Kidney capillary endothelial cell (primary cell): ENCODE measurements around the gene HPN.
"Not testable (repeated sequence)": the region's sequence is repeated elsewhere in the genome, so short reads cannot be mapped to it uniquely, and the experiment has no call there.

Experiments used
- DNase-seq: peaks from one replicate; pipeline ENCODE4 v3.0.0-alpha.2; 2018; ENCODE audit warnings: low spot score

Gene HPN

DNA sequence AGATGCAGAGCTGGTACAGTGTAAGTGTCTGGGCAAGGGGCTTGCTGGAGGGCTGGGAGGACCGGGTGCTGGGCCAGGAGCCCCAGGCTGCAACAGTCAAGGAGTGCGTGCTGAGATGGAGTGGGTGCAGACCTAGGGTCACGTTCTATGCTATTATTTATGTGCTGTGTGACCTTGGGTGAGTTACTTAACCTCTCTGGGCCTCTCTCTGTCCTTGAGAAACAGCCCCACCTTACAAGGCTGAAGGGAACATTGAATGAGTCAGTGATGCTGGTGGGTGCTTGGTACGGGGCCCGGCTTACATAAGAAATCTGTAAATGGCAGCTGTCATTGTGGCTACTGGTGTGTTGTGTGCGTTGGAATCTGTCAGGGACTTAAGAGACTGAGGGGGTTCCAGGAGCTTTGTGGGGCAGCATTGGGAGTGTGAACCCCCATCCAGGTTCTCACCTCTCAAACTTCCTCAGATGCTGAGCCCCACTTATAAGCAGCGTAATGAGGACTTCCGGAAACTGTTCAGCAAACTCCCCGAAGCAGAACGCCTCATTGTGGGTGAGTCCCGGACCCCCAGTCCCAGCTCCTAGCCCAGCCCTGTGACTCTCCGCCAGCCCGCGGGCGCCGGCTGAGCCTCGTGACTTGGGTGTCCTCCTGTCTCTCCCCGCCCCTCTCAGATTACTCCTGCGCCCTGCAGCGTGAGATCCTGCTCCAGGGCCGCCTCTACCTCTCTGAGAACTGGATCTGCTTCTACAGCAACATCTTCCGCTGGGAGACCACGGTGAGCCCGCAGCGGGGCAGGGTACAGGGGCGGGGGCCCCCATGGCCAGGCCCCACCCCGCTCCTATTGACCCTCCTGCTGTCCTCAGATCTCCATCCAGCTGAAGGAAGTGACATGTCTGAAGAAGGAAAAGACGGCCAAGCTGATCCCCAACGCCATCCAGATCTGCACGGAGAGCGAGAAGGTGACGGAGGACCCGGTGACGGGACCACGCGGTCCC, 31.8 kb upstream of the HPN start:
- no peak for DNase-seq

DNA sequence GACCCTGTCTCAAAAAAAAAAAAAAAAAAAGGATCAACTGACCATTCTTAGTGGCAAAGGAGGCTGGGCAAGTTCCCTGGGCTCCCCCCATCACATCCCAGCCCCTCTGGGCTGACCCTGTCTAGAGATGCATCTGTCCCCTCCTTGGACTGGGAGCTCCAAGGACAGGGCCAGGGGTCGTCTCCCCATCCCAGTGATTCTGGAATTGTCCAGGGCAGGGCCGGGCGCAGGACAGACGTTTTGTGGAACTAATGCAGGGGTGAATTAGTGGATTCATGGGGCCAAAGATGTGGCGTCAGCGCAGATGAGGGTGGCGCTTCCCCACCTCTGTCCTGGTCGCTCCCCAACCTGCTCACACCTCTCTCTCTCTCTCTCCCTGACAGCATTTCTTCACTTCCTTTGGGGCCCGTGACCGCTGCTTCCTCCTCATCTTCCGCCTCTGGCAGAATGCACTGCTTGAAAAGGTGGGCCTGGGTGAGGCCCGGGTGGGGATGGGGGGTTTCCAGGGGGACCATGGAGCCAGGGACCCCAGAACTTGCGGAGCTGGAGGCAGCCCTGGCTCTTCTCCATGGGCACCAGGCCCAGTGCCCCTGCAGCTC, 30.3 kb upstream of the HPN start:
- DNase-seq = no peak

DNA sequence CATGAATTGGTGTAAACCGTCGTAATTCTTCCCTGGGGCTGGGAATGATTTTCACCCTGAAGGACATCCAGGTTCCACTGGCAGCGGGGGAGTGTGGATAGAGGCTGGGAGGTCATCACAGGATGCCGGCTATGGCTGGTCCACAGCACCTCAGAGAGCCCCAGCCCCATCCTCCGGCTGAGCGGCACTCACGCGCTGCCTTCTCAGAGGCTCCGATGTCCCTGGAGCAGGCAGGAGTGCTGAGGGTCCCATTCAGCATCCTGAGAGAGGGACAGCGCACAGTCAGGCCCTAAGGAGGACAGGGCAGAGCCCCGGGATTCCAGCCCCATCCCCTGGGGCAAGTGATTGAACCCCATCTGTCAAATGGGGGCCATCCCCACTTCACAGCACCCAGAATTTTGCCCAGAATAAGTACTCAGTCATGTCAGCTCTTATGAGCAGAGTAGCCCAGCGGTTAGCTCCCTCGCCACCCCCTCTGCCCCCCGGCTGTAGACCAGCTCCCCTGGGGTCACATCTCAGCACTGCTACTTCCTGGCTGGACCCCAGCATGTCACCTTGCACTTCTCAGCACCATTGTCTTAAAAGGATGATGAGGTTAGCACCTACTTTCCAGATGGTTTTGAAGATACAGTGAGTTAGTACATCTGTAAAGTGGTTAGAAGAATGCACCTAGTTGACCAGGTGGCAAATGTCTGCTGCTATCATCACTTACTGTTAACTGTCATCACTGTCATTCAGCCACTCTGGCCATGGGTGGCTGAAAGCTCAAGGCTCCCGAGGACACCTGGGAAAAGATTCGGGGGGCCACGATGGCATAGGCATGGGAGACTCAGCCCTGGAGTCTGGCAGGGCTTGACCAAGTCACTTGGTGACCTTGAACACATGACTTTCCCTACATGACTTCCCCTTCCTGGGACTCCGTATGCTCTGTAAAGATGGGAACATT, 29.5 kb upstream of the HPN start:
- DNase-seq = no peak

DNA sequence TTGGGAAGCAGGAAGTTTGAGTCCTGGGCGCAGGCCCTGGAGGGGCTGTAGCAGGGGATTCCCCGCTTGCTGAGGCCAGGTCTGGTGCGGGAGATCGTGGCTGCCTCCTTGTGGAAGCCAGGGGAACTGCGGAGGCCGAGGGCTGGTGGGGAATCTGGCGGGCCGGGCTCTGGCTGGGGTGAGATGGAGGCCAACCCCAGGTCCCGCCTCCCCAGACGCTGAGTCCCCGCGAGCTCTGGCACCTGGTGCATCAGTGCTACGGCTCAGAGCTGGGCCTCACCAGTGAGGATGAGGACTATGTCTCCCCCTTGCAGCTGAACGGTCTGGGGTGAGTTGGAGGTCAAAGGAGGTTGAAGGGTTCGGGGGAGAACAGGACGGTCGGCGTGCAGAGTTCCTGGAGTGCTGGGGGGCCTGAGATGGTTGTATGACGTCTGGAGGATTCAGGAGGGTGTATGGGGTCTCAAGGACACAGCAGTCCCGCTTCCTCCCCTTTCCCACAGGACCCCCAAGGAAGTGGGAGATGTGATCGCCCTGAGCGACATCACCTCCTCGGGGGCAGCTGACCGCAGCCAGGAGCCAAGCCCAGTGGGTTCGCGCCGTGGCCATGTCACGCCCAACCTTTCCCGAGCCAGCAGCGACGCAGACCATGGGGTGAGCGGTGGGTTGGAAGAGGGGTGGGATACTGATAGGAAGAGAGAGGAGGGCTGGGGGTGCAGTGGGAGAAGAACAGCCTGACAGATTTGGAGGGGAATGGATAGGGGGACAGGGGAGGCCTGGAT, 28.3 kb upstream of the HPN start:
- DNase-seq = peak; percentile 56

DNA sequence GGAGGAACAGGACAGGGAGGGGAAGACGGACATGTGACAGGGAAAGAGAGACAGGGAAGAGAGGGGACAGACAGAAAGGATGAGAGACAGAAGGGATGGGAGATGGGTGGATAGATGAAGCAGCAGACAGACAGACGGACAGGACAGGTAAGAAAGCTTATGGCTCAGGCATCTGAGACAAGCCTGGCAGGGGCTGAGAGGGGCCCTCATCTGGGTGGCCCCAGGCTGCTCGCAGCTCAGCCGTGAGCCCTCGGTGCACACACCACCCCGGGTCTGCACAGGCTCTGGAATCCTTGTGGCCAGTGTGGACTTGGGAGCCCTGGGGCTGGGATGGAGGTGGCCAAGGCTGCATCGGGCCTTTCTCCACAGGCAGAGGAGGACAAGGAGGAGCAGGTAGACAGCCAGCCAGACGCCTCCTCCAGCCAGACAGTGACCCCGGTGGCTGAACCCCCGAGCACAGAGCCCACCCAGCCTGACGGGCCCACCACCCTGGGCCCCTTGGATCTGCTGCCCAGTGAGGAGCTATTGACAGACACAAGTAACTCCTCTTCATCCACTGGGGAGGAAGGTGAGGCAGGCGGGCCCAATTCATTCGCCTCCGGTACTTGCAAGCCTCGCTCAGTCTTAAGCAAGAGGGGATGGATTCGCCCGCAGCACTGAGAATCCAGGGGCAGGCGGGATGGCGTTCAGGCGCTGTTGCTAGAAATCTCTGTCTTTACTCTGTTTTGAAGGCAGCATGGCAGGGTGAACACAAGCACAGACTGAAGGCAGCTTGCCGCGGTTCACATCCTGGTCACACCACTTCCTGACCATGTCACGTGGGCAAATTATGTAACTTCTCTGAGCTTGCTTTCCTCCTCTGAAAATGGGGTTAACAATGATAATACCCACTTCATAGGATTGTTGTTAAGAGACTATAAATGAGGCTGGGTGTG, 27.4 kb upstream of the HPN start:
- DNase-seq = no peak

DNA sequence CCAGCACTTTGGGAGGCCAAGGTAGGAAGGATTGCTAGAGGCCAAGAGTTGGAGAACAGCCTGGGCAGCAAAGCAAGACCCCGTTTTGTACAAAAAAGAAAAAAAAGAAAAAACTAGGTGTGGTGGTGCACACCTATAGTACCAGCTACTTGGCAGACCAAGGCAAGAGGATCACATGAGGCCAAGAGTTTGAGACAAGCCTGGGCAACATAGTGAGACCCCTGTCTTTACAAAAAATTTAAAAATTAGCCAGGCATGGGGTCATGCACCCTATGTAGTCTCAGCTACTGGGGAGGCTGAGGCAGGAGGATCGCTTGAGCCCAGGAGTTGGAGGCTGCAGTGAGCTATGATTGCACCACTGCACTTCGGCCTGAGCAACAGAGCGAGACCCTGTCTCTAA, 26.7 kb upstream of the HPN start:
- not testable (repeated sequence) for DNase-seq

DNA sequence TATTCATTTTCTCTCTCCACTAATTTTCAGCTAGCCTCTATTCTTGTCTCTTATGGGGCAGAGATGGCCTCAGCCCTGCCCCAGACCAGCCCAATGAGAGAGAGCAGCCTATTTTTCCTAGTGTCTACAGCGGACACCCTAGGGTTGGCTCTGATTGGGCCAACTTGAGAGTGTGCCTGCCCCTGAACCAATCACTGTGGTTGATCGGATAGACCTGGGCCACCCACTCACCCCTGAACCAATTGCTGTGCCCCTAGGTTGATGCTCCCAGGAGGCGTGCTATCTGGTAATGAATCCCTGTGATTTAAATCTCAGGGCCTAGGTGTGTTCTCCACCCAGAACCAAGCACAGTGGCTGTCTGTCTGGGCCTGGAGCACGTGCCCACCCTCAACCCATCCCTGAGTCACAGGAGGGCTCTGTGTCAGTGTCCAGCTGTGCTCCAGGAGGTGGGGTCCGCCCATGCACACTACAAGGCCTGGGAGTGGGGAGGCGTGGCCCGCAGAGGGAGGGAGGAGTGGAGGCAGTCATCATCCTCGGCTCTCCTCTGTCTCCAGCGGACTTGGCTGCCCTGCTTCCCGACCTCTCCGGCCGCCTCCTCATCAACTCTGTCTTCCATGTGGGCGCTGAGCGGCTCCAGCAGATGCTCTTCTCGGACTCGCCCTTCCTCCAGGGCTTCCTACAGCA, 26.1 kb upstream of the HPN start:
- no peak for DNase-seq

DNA sequence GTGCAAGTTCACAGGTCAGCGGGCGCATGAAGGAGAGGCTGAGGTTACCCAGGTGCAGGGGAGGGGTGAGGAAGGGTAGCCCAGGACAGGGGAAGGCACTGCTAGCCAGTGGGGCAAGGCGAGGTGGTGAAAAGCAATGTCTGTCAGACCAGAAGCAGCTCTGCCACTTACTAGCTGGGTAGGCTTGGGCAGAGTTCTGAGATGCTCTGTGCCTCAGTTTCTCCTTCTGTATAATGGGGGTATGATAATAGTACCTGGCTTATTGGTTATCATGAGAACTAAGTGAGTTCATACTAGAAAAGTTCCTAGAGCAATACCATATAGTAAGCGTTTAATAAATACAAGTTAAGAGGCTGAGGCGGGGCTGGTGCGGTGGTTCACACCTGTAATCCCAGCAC, 25.6 kb upstream of the HPN start:
- DNase-seq = no peak

DNA sequence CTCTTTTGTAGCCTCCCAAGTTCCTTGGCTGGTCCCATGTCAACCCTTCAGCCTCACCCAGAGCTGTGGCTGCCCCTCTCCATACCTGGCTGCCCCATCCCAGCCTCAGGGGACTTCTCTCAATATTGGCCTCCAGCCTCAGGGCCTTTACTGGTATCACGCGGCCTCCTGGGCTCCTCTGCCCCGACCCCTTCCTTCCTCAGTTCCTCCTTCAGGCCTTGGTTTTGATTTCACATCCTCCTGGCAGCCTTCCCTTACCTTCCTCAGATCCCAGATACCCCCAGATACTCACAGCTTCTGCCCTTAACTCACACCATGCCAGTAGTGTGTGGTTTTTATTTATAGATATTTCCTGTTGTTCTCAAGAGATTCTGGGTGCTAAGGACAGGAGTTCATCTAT, 24.0 kb upstream of the HPN start:
- DNase-seq = no peak

DNA sequence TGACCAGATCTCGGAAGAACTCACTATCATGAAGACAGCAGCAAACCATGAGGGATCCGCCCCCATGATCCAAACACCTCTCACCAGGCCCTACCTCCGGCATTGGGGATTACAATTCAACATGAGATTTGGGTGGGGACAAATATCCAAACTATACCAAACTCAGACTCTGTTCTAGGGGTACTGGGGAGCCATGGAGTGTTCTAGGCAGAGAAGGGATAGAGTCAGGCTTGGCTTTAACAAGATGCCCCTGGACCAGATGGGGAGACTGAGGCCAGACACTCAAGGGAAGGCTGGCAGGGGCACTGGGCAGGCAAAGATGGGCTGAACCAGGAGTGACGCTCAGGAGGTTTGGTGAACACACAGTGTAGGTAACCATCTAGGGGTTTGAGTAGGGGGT, 23.1 kb upstream of the HPN start:
- DNase-seq = no peak

DNA sequence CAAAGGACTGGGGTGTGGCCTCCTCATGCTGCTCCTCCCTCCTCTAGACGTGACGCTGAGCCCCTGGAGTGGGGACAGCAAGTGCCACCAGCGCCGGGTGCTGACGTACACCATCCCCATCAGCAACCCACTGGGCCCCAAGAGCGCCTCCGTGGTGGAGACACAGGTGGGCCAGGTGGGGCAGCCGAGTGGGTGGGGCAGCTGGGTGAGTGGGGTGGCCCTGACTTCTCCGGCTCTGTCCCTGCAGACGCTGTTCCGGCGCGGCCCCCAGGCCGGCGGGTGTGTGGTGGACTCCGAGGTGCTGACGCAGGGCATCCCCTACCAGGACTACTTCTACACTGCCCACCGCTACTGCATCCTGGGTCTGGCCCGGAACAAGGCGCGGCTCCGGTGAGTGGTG, 22.4 kb upstream of the HPN start:
- DNase-seq = no peak

DNA sequence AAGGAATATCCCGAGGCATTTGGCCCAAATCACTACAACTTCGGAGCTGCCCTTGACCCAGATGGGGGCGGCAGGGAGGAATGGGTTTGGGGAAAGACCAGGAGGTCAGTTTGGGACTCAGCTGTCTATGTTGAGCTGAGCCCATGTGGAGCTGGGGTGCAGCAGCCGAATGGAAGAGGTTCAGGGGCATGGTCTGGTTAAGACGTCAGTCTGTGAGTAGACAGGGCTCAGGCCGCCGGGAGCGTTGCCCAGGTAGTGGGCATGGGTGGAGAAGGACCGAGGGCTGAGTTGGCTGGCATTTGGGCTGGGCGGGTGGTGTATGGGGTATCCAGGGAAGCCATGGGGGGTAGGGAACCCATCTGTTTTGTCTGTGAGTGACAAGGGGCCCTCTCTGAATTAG, 20.5 kb upstream of the HPN start:
- DNase-seq = no peak

DNA sequence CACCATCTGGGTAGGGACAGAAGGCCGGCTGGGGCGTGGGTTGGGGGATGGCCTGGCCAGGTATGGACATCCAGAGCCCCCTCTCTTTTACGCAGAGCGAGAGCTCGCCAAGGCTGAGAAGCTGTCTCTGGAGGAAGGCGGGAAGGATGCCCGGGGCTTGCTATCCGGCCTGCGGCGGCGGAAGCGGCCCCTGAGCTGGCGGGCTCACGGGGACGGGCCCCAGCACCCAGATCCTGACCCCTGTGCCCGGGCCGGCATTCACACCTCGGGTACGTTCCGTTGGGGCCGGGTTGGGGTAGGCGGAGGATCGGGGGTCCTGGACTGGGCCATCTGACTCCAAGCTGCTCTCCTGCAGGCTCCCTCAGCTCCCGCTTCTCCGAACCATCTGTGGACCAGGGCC, 19.9 kb upstream of the HPN start:
- no peak for DNase-seq

DNA sequence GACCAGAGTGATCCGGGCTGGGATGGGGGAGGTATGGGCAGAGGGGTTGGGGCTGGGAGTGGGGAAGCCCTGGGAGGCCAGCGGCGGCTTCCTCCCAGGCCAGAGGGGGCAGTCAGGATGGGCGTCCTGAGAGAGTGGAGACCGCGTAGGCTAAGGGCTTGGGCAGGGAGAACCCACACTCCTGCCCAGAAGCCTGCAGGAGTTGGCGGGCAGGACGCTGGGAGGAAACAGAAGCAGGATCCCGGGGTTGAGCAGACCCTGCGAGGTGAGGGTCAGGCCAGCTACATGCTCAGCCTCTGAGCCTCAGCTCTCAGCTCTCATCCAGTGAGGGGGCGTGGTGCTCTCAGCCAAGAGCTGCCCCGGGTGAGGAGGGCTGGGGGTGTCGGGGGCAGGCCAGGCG, 19.1 kb upstream of the HPN start:
- no peak for DNase-seq

DNA sequence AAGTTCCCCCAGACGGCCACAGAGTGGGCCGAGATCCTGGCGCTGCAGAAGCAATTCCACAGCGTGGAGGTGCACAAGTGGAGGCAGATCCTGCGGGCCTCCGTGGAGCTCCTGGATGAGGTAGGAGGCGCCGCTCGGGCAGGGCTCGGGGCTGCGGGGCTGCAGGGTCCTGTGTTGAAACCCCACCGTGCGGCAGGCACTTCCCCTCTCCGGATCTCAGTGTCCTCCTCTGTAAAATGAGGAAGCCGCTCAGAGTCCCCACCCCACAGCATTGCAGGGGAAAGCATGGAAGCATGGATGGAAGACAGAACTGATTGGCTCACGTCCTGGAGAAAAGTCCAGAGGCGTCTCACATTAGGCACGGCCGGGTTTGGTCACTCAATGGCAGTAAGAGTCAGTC, 18.1 kb upstream of the HPN start:
- DNase-seq = no peak

DNA sequence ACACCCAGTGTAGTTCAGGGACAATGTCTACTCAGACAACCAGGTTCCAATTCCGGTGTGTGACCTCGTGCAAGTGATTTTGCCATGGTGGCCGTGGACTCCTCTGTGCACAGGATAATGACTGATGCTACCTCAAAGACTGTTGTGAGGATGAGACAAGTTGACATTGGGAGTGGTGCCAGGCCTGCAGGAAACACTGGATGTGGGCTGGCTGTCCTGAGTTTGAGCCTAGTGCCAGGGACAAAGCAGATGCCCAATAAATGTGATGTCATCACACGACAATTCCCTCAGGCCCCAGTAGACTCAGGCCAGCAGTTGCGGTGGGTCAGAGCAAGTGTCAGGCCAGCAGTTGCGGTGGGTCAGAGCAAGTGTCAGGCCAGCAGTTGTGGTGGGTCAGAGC, 17.4 kb upstream of the HPN start:
- no peak for DNase-seq

DNA sequence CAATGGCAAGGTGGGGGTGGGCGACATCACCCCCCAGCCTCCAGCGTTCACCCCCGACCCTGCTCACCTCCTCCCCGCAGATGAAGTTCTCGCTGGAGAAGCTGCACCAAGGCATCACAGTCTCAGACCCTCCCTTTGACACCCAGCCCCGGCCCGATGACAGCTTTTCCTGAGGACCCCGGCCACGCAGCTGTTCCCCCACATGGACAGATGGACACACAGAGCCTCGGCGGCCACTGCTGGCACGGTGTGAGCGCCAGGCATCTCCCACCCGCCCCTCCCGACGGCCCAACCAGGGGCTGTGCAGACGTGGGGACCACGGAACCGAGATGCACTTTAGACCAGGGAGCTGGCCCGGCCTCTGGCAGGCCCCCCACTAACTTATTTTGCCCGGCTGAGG, 15.6 kb upstream of the HPN start:
- no peak for DNase-seq

DNA sequence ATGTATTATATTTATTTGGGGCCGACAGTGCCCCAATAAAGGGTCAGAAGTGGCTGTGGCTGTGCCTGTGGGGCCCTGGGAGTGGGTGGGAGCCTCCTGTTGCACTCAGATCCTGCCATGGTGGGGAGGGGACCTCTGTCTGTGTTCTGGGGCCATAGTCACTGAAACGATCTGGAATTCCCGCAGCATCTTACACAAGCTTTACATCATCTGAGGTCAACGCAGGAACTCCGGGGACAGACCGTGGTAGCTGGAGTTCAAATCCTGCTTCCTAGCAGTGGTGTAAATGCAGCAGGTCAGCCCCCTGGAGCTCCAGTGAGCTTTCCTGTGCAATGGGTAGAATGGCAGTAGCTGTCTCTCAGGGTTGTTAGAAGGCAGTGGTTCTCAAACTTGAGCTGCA, 15.1 kb upstream of the HPN start:
- no peak for DNase-seq

DNA sequence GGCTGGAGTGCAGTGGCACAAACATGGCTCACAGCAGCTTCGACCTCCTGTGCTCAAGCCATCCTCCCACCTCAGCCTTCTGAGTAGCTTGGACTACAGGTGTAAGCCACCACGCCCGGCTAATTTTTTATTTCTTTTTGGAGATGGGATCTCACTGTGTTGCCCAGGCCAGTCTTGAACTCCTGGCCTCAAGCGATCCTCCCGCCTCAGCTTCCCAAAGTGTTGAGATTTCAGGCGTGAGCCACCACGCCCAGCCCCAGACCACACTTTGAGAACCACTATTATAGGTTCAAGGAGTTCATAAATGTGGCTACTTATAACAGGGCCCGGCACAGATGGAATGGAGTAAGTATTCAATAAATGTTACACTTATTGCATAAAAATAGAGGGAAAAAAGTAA, 14.5 kb upstream of the HPN start:
- no peak for DNase-seq
